Measurements from ENCODE around the gene INSIG2. TPM values are rescaled to one million over a fixed set of nuclear protein-coding genes. Genes with fewer than 3 reads are reported as not detected.

Gene INSIG2
- total and polyA plus RNA-seq, 2 experiments from 2014 or later, result 8.1 to 15.1 TPM

DNA sequence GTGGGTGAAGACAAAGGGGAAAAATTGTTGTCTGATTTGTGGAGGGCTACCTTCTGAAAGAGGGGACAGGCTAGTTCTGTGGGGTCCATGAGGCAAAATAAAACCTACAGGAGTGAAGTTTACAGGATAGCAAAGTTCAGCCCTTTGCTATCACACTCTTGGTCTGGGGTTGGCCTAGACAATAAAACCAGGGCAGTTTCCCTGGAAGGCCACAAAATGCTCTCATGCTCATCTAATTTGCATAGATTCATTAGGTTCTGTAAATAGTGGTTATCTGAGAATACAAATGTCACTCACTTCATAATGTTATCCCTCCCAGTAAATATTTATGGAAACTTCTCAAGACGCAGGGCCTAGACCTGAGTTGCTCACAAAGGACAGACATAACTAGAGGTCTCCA lies 63.6 kb downstream of the INSIG2 start:
- H3K9me2 ChIP-seq (ENCODE audit: insufficient read depth), result no peaks in the 10 kb centered on the region
- H3K27ac ChIP-seq (ENCODE audit: low read depth), result no peak overlapping the region
- Mint-ChIP-seq H3K27ac (no peak overlapping the region), H3K36me3 (ENCODE audit: low read depth) (no peaks in the 10 kb centered on the region), H3K27me3 (ENCODE audit: insufficient read depth, low read depth, poor library complexity) (peaks cover 6% of the 10 kb centered on the region), H3K4me1 (no peaks in the 10 kb centered on the region), H3K4me3 (no peak overlapping the region), H3K9me3 (no peaks in the 10 kb centered on the region)
- no peak overlapping the region for H3K4me2 ChIP-seq
- H4K20me1 ChIP-seq (replicated peaks; ENCODE audit: insufficient read depth), result no peaks in the 10 kb centered on the region
- no peaks in the 10 kb centered on the region for H3K27me3 ChIP-seq (ENCODE audit: insufficient read depth)
- ATAC-seq (no peak), DNase-seq (ENCODE audit: low spot score) (no peak)
- H3F3A ChIP-seq (replicated peaks; ENCODE audit: low read depth), result no peaks in the 10 kb centered on the region
- no peaks in the 10 kb centered on the region for H3K4me1 ChIP-seq (ENCODE audit: insufficient read depth)
- no peaks in the 10 kb centered on the region for H3K79me2 ChIP-seq (replicated peaks; ENCODE audit: insufficient read depth)
- H2AFZ ChIP-seq, result no peak overlapping the region
- H3K4me3 ChIP-seq, result no peak overlapping the region
- H3K36me3 ChIP-seq (ENCODE audit: insufficient read depth), result no peaks in the 10 kb centered on the region
- TF ChIP-seq POLR2AphosphoS5 (IDR thresholded peaks at IDR 0.05; ENCODE audit: low read depth) (no peak), ZNF331 (CRISPR knock-in tag; IDR thresholded peaks at IDR 0.05; ENCODE audit: low read depth) (no peak), NANOG (IDR thresholded peaks at IDR 0.05; ENCODE audit: borderline replicate concordance) (no peak), EZH2phosphoT487 (IDR thresholded peaks at IDR 0.05; ENCODE audit: unreplicated experiment) (no peak), CREB1 (CRISPR knock-in tag; IDR thresholded peaks at IDR 0.05; ENCODE audit: low read depth) (no peak), STAT1 (IDR thresholded peaks at IDR 0.05; ENCODE audit: unreplicated experiment) (no peak), CTCF (conservative IDR thresholded peaks at IDR 0.05; ENCODE audit: low read depth in 2 of 2) (no peak)
- TF ChIP-seq, protein P1, sequence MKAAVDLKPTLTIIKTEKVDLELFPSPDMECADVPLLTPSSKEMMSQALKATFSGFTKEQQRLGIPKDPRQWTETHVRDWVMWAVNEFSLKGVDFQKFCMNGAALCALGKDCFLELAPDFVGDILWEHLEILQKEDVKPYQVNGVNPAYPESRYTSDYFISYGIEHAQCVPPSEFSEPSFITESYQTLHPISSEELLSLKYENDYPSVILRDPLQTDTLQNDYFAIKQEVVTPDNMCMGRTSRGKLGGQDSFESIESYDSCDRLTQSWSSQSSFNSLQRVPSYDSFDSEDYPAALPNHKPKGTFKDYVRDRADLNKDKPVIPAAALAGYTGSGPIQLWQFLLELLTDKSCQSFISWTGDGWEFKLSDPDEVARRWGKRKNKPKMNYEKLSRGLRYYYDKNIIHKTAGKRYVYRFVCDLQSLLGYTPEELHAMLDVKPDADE (IDR thresholded peaks at IDR 0.05), result no peak
- TF ChIP-seq, protein P2, sequence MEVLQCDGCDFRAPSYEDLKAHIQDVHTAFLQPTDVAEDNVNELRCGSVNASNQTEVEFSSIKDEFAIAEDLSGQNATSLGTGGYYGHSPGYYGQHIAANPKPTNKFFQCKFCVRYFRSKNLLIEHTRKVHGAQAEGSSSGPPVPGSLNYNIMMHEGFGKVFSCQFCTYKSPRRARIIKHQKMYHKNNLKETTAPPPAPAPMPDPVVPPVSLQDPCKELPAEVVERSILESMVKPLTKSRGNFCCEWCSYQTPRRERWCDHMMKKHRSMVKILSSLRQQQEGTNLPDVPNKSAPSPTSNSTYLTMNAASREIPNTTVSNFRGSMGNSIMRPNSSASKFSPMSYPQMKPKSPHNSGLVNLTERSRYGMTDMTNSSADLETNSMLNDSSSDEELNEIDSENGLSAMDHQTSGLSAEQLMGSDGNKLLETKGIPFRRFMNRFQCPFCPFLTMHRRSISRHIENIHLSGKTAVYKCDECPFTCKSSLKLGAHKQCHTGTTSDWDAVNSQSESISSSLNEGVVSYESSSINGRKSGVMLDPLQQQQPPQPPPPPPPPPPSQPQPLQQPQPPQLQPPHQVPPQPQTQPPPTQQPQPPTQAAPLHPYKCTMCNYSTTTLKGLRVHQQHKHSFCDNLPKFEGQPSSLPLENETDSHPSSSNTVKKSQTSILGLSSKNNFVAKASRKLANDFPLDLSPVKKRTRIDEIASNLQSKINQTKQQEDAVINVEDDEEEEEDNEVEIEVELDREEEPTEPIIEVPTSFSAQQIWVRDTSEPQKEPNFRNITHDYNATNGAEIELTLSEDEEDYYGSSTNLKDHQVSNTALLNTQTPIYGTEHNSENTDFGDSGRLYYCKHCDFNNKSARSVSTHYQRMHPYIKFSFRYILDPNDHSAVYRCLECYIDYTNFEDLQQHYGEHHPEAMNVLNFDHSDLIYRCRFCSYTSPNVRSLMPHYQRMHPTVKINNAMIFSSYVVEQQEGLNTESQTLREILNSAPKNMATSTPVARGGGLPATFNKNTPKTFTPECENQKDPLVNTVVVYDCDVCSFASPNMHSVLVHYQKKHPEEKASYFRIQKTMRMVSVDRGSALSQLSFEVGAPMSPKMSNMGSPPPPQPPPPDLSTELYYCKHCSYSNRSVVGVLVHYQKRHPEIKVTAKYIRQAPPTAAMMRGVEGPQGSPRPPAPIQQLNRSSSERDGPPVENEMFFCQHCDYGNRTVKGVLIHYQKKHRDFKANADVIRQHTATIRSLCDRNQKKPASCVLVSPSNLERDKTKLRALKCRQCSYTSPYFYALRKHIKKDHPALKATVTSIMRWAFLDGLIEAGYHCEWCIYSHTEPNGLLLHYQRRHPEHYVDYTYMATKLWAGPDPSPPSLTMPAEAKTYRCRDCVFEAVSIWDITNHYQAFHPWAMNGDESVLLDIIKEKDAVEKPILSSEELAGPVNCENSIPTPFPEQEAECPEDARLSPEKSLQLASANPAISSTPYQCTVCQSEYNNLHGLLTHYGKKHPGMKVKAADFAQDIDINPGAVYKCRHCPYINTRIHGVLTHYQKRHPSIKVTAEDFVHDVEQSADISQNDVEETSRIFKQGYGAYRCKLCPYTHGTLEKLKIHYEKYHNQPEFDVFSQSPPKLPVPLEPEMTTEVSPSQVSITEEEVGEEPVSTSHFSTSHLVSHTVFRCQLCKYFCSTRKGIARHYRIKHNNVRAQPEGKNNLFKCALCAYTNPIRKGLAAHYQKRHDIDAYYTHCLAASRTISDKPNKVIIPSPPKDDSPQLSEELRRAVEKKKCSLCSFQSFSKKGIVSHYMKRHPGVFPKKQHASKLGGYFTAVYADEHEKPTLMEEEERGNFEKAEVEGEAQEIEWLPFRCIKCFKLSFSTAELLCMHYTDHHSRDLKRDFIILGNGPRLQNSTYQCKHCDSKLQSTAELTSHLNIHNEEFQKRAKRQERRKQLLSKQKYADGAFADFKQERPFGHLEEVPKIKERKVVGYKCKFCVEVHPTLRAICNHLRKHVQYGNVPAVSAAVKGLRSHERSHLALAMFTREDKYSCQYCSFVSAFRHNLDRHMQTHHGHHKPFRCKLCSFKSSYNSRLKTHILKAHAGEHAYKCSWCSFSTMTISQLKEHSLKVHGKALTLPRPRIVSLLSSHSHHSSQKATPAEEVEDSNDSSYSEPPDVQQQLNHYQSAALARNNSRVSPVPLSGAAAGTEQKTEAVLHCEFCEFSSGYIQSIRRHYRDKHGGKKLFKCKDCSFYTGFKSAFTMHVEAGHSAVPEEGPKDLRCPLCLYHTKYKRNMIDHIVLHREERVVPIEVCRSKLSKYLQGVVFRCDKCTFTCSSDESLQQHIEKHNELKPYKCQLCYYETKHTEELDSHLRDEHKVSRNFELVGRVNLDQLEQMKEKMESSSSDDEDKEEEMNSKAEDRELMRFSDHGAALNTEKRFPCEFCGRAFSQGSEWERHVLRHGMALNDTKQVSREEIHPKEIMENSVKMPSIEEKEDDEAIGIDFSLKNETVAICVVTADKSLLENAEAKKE (CRISPR knock-in tag; IDR thresholded peaks at IDR 0.05), result no peak

Data from GM23338 (cell line).